MM.1S (cell line): ENCODE data around the gene AFF4.

Experiments
- DNase-seq: peaks from one replicate; pipeline ENCODE4 v3.0.0-alpha.2; 2015
- H2AFZ ChIP-seq: fragments of 300-600 bp; sonication (generic); 2 replicates; pipeline ENCODE4 v1.6.0; 2016; ENCODE audit warnings: antibody characterized with exemption, low read length
- H3F3A ChIP-seq: fragments of 300-600 bp; sonication (generic); 2 replicates; pipeline ENCODE4 v1.6.1; 2016; ENCODE audit warnings: mild to moderate bottlenecking, antibody characterized with exemption, low read length, moderate library complexity, mixed read lengths; ENCODE audit not compliant: insufficient read depth
- H3K27ac ChIP-seq: fragments of 300-600 bp; sonication (generic); 2 replicates; pipeline ENCODE4 v1.5.1; 2016; ENCODE audit warnings: mild to moderate bottlenecking, low read length
- H3K27me3 ChIP-seq: fragments of 300-600 bp; sonication (generic); replicated peaks from 2 replicates; pipeline ENCODE4 v1.6.0; 2016; ENCODE audit warnings: low read length; ENCODE audit not compliant: insufficient read depth
- H3K36me3 ChIP-seq: fragments of 300-600 bp; sonication (generic); replicated peaks from 2 replicates; pipeline ENCODE4 v1.6.1; 2016; ENCODE audit warnings: mild to moderate bottlenecking, low read length, mixed read lengths; ENCODE audit not compliant: insufficient read depth
- H3K4me1 ChIP-seq: fragments of 300-600 bp; sonication (generic); 2 replicates; pipeline ENCODE4 v1.6.1; 2016; ENCODE audit warnings: low read length, mixed read lengths
- H3K4me2 ChIP-seq: fragments of 300-600 bp; sonication (generic); 2 replicates; pipeline ENCODE4 v1.6.0; 2016; ENCODE audit warnings: low read depth, low read length
- H3K4me3 ChIP-seq: fragments of 300-600 bp; sonication (generic); 2 replicates; pipeline ENCODE4 v1.5.1; 2016; ENCODE audit warnings: low read length, mixed read lengths
- H3K79me2 ChIP-seq: fragments of 300-600 bp; sonication (generic); 2 replicates; pipeline ENCODE4 v1.6.1; 2016; ENCODE audit warnings: mixed run types, low read length, mixed read lengths
- H3K9ac ChIP-seq: fragments of 300-600 bp; sonication (generic); 2 replicates; pipeline ENCODE4 v1.6.1; 2016; ENCODE audit warnings: low read length, mixed read lengths
- H3K9me2 ChIP-seq: fragments of 300-600 bp; sonication (generic); replicated peaks from 2 replicates; pipeline ENCODE4 v1.6.1; 2016; ENCODE audit warnings: mild to moderate bottlenecking, low read length, mixed read lengths; ENCODE audit not compliant: insufficient read depth
- H3K9me3 ChIP-seq: fragments of 300-600 bp; sonication (generic); replicated peaks from 2 replicates; pipeline ENCODE4 v1.6.1; 2016; ENCODE audit warnings: mild to moderate bottlenecking, low read length, mixed read lengths; ENCODE audit not compliant: insufficient read depth
- H4K20me1 ChIP-seq: fragments of 300-600 bp; sonication (generic); 2 replicates; pipeline ENCODE4 v1.6.1; 2016; ENCODE audit warnings: mild to moderate bottlenecking, low read length, moderate library complexity, mixed read lengths; ENCODE audit not compliant: insufficient read depth
- EZH2 ChIP-seq: fragments of 300-600 bp; sonication (generic); optimal IDR thresholded peaks from 2 replicates; pipeline ENCODE3; 2017; ENCODE audit warnings: low read depth, mild to moderate bottlenecking, antibody characterized with exemption, low read length, mixed read lengths
- EZH2phosphoT487 ChIP-seq: fragments of 300-600 bp; sonication (generic); IDR thresholded peaks from 2 replicates; pipeline ENCODE4 v1.6.1; 2018; ENCODE audit warnings: antibody characterized with exemption, low read length
- TF ChIP-seq, protein P1 (sequence below): fragments of 300-600 bp; sonication (generic); IDR thresholded peaks from 2 replicates; pipeline ENCODE4 v1.5.1; 2016; ENCODE audit warnings: antibody characterized with exemption, low read length, mixed read lengths

AFF4 gene

DNA sequence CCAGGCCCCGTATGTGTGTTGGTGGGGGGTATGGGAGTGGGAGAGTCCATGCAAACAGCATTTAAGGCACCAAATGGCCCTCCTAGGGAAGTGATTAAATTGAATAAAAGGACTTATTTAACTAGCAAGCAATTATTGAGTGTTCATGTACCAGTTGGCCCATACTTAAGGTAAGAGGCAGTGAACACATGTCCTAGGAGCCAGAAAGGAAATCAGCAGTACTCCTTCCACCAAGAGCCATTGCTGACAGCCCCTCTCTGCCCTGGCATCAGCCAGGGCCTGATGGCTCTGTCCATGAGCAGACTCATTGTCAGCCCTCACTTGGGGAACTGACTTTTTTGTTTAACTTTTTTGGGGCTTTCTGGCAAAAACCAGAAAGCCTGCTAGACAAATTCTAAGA is 122.5 kb downstream of the AFF4 start:
- Histone ChIP-seq H3K27ac (no peak overlapping the region), H3K79me2 (no peaks in the 10 kb centered on the region), H3K9ac (no peak overlapping the region), H3K4me1 (no peaks in the 10 kb centered on the region), H2AFZ (no peak overlapping the region), H3K9me2 (no peaks in the 10 kb centered on the region), H3K9me3 (no peaks in the 10 kb centered on the region), H4K20me1 (no peaks in the 10 kb centered on the region), H3F3A (no peaks in the 10 kb centered on the region), H3K4me3 (no peak overlapping the region), H3K27me3 (no peaks in the 10 kb centered on the region), H3K36me3 (no peaks in the 10 kb centered on the region), H3K4me2 (no peak overlapping the region)
- no peak for DNase-seq
- no peak for TF ChIP-seq EZH2phosphoT487
- TF ChIP-seq EZH2: no peak
- TF ChIP-seq, protein P1, sequence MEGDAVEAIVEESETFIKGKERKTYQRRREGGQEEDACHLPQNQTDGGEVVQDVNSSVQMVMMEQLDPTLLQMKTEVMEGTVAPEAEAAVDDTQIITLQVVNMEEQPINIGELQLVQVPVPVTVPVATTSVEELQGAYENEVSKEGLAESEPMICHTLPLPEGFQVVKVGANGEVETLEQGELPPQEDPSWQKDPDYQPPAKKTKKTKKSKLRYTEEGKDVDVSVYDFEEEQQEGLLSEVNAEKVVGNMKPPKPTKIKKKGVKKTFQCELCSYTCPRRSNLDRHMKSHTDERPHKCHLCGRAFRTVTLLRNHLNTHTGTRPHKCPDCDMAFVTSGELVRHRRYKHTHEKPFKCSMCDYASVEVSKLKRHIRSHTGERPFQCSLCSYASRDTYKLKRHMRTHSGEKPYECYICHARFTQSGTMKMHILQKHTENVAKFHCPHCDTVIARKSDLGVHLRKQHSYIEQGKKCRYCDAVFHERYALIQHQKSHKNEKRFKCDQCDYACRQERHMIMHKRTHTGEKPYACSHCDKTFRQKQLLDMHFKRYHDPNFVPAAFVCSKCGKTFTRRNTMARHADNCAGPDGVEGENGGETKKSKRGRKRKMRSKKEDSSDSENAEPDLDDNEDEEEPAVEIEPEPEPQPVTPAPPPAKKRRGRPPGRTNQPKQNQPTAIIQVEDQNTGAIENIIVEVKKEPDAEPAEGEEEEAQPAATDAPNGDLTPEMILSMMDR: no peak

DNA sequence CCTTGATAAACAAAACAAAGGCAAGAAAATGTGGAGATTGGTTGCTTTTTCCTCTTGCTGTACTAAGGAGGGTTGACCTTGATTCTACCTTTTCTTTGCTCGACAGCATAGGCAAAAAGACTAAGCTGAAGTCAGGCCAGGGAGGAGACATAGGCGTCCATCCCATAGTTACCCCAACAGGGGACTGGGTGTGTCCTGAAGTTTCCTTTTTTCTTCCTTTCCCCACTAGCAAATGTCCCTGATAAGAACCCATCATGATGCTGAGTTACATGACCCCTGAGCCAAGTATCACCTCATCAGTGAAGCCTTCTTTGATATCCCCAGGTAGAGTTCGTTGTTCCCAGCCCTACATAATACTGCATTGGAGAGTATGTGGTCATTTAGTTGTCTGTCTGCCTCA is 123.1 kb downstream of the AFF4 start:
- Histone ChIP-seq H4K20me1 (no peaks in the 10 kb centered on the region), H2AFZ (no peak overlapping the region), H3K9ac (no peak overlapping the region), H3K36me3 (no peaks in the 10 kb centered on the region), H3K27ac (no peak overlapping the region), H3K4me3 (no peak overlapping the region), H3K27me3 (no peaks in the 10 kb centered on the region), H3K79me2 (no peaks in the 10 kb centered on the region), H3K9me3 (no peaks in the 10 kb centered on the region), H3K9me2 (no peaks in the 10 kb centered on the region), H3K4me2 (no peak overlapping the region), H3F3A (no peaks in the 10 kb centered on the region), H3K4me1 (no peaks in the 10 kb centered on the region)
- TF ChIP-seq EZH2phosphoT487 (no peak), EZH2 (no peak)
- TF ChIP-seq, protein P1: no peak
- DNase-seq: no peak

DNA sequence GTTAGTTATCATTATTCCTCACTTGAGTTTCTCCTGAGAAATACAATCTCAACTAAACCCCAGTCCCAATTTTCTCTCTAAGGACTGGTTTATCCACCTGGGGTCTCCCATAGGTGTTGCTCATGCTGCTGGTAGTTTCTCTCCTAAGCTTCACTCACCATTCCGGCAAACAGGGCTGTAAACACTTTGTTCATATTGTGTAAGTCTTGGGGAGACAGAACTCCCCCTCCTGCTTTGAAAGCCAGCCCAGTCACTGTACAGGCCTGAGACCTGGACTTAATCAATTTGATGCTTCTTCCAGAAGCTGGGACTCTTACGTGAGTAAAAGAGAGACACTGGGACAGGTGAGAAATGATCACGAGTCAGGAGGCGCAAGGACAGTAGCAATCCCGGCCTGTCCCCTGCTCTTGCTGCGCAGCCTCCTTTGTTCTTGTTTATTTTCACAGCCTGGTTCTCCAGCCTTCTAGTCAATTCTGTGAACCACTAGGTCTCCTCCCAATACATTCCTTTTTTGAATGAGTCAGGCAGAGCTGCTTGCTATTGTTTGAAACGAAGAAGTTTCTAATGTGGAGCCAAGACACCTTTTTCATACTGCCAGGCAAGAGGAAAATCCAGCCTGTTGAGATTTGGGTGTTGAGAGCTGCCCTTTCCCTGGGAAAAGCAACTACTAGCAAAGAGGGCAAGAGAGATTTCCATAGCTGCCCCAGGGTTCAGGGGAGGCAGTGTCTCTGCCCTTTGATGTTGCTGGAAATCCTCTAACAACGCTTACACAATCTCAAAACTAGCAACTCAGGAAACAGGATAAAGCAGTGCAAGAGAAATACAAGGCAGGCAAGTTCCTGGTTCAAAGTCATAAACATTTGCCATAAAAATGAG is 123.8 kb downstream of the AFF4 start:
- Histone ChIP-seq H3K4me1 (no peaks in the 10 kb centered on the region), H4K20me1 (no peaks in the 10 kb centered on the region), H3K36me3 (no peaks in the 10 kb centered on the region), H3K27me3 (no peaks in the 10 kb centered on the region), H3K79me2 (no peaks in the 10 kb centered on the region), H3K9ac (no peak overlapping the region), H3F3A (no peaks in the 10 kb centered on the region), H3K9me2 (no peaks in the 10 kb centered on the region), H3K4me2 (no peak overlapping the region), H2AFZ (no peak overlapping the region), H3K27ac (no peak overlapping the region), H3K4me3 (no peak overlapping the region), H3K9me3 (no peaks in the 10 kb centered on the region)
- TF ChIP-seq EZH2phosphoT487 (no peak), EZH2 (no peak)
- TF ChIP-seq, protein P1: no peak
- DNase-seq: no peak
